Measurements from ENCODE around the gene SREK1IP1. TPM values are rescaled to one million over a fixed set of nuclear protein-coding genes. Genes with fewer than 3 reads are reported as not detected.

Gene SREK1IP1
- total and polyA plus RNA-seq, 11 donors: 4.1 to 20.7 (median 11.1) TPM

GRCh38 chr5:64811050-64811640, 42.7 kb upstream of the SREK1IP1 start:
- H3K27ac ChIP-seq: no peak overlapping the region
- no peak for DNase-seq
- no peaks in the 10 kb centered on the region for H3K27me3 ChIP-seq
- intact Hi-C loops (cut with DNase I): loop anchor here in 9 of 10 donors (1.0 to 10.0 kb wide), 13 partner anchors 144 to 754 kb away; partner anchors contain the start of genes CENPK (in 2 of the 9), PPWD1 (in 2 of the 9) and ADAMTS6 (in 1 of the 9)
- H3K4me1 ChIP-seq: peaks cover 0 to 16% (median 5%) of the 10 kb centered on the region in 12 donors
- H3K36me3 ChIP-seq: peaks cover 0 to 37% (median 3%) of the 10 kb centered on the region in 9 donors
- TF ChIP-seq POLR2A (IDR thresholded peaks at IDR 0.05) (no peak), CTCF (IDR thresholded peaks at IDR 0.05) (peak; percentile 52 to 83 (median 70))
- no peak overlapping the region for H3K4me3 ChIP-seq
- WGBS, 4 donors: 67 to 73% (median 70%) methylated on average over 1 of the region's 1 CpG
- H3K9me3 ChIP-seq: peaks cover 0 to 4% (median 0%) of the 10 kb centered on the region in 12 donors
- ATAC-seq: peak in 1 of 4 donors; percentile 57

GRCh38 chr5:64807520-64807919, 39.0 kb upstream of the SREK1IP1 start:
- 91 to 94% (median 92%) methylated on average over 5 of the region's 5 CpGs for WGBS, 4 donors
- H3K27ac ChIP-seq: no peak overlapping the region
- TF ChIP-seq POLR2A (IDR thresholded peaks at IDR 0.05): no peak
- TF ChIP-seq CTCF (IDR thresholded peaks at IDR 0.05): no peak
- peaks cover 0 to 4% (median 0%) of the 10 kb centered on the region in 12 donors for H3K9me3 ChIP-seq
- peaks cover 0 to 73% (median 22%) of the 10 kb centered on the region in 9 donors for H3K36me3 ChIP-seq
- DNase-seq: no peak
- no peak for ATAC-seq
- intact Hi-C loops (cut with DNase I): loop anchor here in 2 of 10 donors (5.0 to 10.0 kb wide), 2 partner anchors 150 to 287 kb away; no protein-coding TSS in a partner anchor
- H3K4me3 ChIP-seq: no peak overlapping the region
- no peaks in the 10 kb centered on the region for H3K27me3 ChIP-seq
- peaks cover 0 to 5% (median 0%) of the 10 kb centered on the region in 12 donors for H3K4me1 ChIP-seq

- Histone ChIP-seq H3K4me3 (no peak overlapping the region), H3K27me3 (no peaks in the 10 kb centered on the region), H3K27ac (no peak overlapping the region), H3K4me1 (peaks cover 0 to 5% (median 0%) of the 10 kb centered on the region in 12 donors), H3K9me3 (peaks cover 0 to 4% (median 0%) of the 10 kb centered on the region in 12 donors), H3K36me3 (peaks cover 0 to 82% (median 22%) of the 10 kb centered on the region in 9 donors)
- TF ChIP-seq POLR2A (IDR thresholded peaks at IDR 0.05) (no peak), CTCF (IDR thresholded peaks at IDR 0.05) (no peak)
- 79 to 90% (median 85%) methylated on average over 2 of the region's 2 CpGs for WGBS, 4 donors
- ATAC-seq (no peak), DNase-seq (no peak)
- intact Hi-C loops (cut with DNase I): loop anchor here in 2 of 10 donors (5.0 to 10.0 kb wide), 2 partner anchors 151 to 288 kb away; no protein-coding TSS in a partner anchor
Observed at GRCh38 chr5:64806537-64806936, 38.0 kb upstream of the SREK1IP1 start.

GRCh38 chr5:64800926-64801325, 32.4 kb upstream of the SREK1IP1 start:
- H3K4me1 ChIP-seq: no peaks in the 10 kb centered on the region
- no peak for ATAC-seq
- H3K4me3 ChIP-seq: no peak overlapping the region
- peaks cover 0 to 68% (median 35%) of the 10 kb centered on the region in 9 donors for H3K36me3 ChIP-seq
- 95 to 99% (median 97%) methylated on average over 2 of the region's 2 CpGs for whole genome bisulfite sequencing, 4 donors
- TF ChIP-seq CTCF (IDR thresholded peaks at IDR 0.05) (no peak), POLR2A (IDR thresholded peaks at IDR 0.05) (no peak)
- intact Hi-C loops (cut with DNase I): loop anchor here in 1 of 10 donors (10.0 kb wide), 1 partner anchor 294 kb away; no protein-coding TSS in a partner anchor
- no peak for DNase-seq
- H3K27me3 ChIP-seq: no peaks in the 10 kb centered on the region
- no peaks in the 10 kb centered on the region for H3K9me3 ChIP-seq
- H3K27ac ChIP-seq: no peak overlapping the region
